HG03571 (cell line): ENCODE measurements around the gene FAM13A.
A peak's percentile ranks its signal among the peaks of the same experiment; 100 is the strongest.

Experiments used
- ATAC-seq: cut with Tn5 transposase; IDR thresholded peaks from one replicate; pipeline ENCODE4 v1.9.1; 2021; ENCODE audit not compliant: unreplicated experiment

FAM13A gene

GRCh38 chr4:88792821-88793220 lies 264.2 kb downstream of the FAM13A start:
- ATAC-seq = no peak

GRCh38 chr4:88792268-88792781 lies 264.7 kb downstream of the FAM13A start:
- peak; percentile 89 for ATAC-seq

GRCh38 chr4:88791274-88791673 lies 265.7 kb downstream of the FAM13A start:
- no peak for ATAC-seq

- no peak for ATAC-seq
Measured at GRCh38 chr4:88788895-88789294, 268.1 kb downstream of the FAM13A start.

GRCh38 chr4:88788424-88788823 lies 268.6 kb downstream of the FAM13A start:
- ATAC-seq = no peak

- no peak for ATAC-seq
Measured at GRCh38 chr4:88786011-88786410, 271.0 kb downstream of the FAM13A start.

GRCh38 chr4:88780389-88780788 lies 276.6 kb downstream of the FAM13A start:
- ATAC-seq = no peak

- ATAC-seq = no peak
Measured at GRCh38 chr4:88779431-88779830, 277.6 kb downstream of the FAM13A start.

- no peak for ATAC-seq
Measured at GRCh38 chr4:88775529-88775928, 281.5 kb downstream of the FAM13A start.

GRCh38 chr4:88775026-88775425 lies 282.0 kb downstream of the FAM13A start:
- ATAC-seq = no peak

GRCh38 chr4:88771883-88772450 lies 285.0 kb downstream of the FAM13A start:
- no peak for ATAC-seq

GRCh38 chr4:88765729-88766128 lies 291.3 kb downstream of the FAM13A start:
- no peak for ATAC-seq

- ATAC-seq = no peak
Measured at GRCh38 chr4:88763075-88763474, 293.9 kb downstream of the FAM13A start.

- no peak for ATAC-seq
Measured at GRCh38 chr4:88761861-88762523, 295.0 kb downstream of the FAM13A start.

- no peak for ATAC-seq
Measured at GRCh38 chr4:88761342-88761741, 295.6 kb downstream of the FAM13A start.

- no peak for ATAC-seq
Measured at GRCh38 chr4:88759895-88760290, 297.1 kb downstream of the FAM13A start.

- ATAC-seq = no peak
Measured at GRCh38 chr4:88759039-88759894, 297.7 kb downstream of the FAM13A start.

- no peak for ATAC-seq
Measured at GRCh38 chr4:88758264-88758663, 298.7 kb downstream of the FAM13A start.

GRCh38 chr4:88757776-88758175 lies 299.2 kb downstream of the FAM13A start:
- no peak for ATAC-seq

- ATAC-seq = no peak
Measured at GRCh38 chr4:88757067-88757466, 299.9 kb downstream of the FAM13A start.

GRCh38 chr4:88756149-88756548 lies 300.8 kb downstream of the FAM13A start:
- no peak for ATAC-seq

GRCh38 chr4:88755454-88755853 lies 301.5 kb downstream of the FAM13A start:
- no peak for ATAC-seq
